ENCODE measurements around the gene SETDB2. TPM values are rescaled to one million over a fixed set of nuclear protein-coding genes. Genes with fewer than 3 reads are reported as not detected.
A peak's percentile ranks its signal among the peaks of the same experiment; 100 is the strongest.

Gene SETDB2
- total RNA-seq, 1 experiment from 2014 or later: 5.2 TPM

DNA sequence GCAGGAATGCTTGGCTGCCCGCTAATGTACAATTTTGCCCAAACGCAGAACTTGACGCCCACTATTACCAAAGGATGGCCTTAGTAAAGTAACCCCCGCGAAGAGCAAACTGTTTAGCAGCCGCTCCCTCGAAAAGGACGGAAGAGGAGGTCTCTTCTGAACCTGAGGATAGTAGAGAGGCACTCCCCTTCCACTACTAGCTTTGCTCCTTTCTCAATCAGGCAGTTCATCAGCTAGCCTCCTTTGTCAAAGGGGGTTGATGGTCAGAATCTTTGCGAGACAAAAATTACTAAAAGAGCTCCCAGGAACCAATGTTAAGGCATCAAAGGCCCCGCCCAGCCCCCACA lies 744 bp upstream of the SETDB2 start:
- ChIA-PET CTCF (interaction anchor here (0.6 to 1.1 kb wide), 2 partner anchors 10 to 15 kb away, joined by 3 to 4 read pairs; no protein-coding TSS in a partner anchor), RAD21 (ENCODE audit: low non-redundant PET in 1 of 2, low total read pairs in 2 of 2, uncharacterized antibody in 2 of 2, unreplicated experiment in 2 of 2) (no interaction called here), POLR2A (interaction anchor here (0.9 to 2.2 kb wide), 5 partner anchors 11 to 468 kb away, joined by 3 to 7 read pairs (median 5); partner anchors contain the start of gene FNDC3A)
- Histone ChIP-seq H3K4me1 (ENCODE audit: control insufficient read depth in 1 of 2, insufficient read depth in 2 of 2, low read length in 2 of 2) (peaks cover 16 to 21% of the 10 kb centered on the region in 2 experiments), H3K4me2 (ENCODE audit: low read length) (peak overlapping the region; percentile 86), H2AFZ (ENCODE audit: low read depth, low read length, poor library complexity, severe bottlenecking) (no peak overlapping the region), H3K4me3 (replicated peaks in 1 of 2; ENCODE audit: low read depth in 1 of 2, low read length in 2 of 2) (peak overlapping the region; percentile 72 to 76), H3K9me2 (ENCODE audit: insufficient read depth) (no peaks in the 10 kb centered on the region), H3K9ac (ENCODE audit: low read length) (peak overlapping the region; percentile 54), H3K27ac (ENCODE audit: low read depth, low read length) (peak overlapping the region; percentile 62), H3K27me3 (ENCODE audit: insufficient read depth, low read length) (no peaks in the 10 kb centered on the region), H3K79me2 (ENCODE audit: insufficient read depth, low read length) (peaks cover 20% of the 10 kb centered on the region), H4K20me1 (ENCODE audit: insufficient read depth) (no peaks in the 10 kb centered on the region), H3K9me3 (ENCODE audit: control insufficient read depth in 1 of 2, insufficient read depth in 1 of 2, low read depth in 1 of 2, low read length in 2 of 2) (no peaks in the 10 kb centered on the region), H3K36me3 (ENCODE audit: control insufficient read depth in 1 of 2, insufficient read depth in 2 of 2, low read length in 2 of 2) (no peaks in the 10 kb centered on the region)
- TSS peak; percentile 86 for BruUV-seq (replicated peaks)
- TF ChIP-seq EZH2 (IDR thresholded peaks at IDR 0.05) (no peak), ZFX (IDR thresholded peaks at IDR 0.05) (no peak), FOSL1 (IDR thresholded peaks at IDR 0.05; ENCODE audit: low read depth) (no peak), SIN3A (IDR thresholded peaks at IDR 0.05; ENCODE audit: low read depth) (0 out of 2 replicates have a peak, but pooled peaks have one; percentile 14), YY1 (IDR thresholded peaks at IDR 0.05; ENCODE audit: extremely low read depth, insufficient replicate concordance, low read depth, low read length) (no peak)
- TF ChIP-seq, protein P1, sequence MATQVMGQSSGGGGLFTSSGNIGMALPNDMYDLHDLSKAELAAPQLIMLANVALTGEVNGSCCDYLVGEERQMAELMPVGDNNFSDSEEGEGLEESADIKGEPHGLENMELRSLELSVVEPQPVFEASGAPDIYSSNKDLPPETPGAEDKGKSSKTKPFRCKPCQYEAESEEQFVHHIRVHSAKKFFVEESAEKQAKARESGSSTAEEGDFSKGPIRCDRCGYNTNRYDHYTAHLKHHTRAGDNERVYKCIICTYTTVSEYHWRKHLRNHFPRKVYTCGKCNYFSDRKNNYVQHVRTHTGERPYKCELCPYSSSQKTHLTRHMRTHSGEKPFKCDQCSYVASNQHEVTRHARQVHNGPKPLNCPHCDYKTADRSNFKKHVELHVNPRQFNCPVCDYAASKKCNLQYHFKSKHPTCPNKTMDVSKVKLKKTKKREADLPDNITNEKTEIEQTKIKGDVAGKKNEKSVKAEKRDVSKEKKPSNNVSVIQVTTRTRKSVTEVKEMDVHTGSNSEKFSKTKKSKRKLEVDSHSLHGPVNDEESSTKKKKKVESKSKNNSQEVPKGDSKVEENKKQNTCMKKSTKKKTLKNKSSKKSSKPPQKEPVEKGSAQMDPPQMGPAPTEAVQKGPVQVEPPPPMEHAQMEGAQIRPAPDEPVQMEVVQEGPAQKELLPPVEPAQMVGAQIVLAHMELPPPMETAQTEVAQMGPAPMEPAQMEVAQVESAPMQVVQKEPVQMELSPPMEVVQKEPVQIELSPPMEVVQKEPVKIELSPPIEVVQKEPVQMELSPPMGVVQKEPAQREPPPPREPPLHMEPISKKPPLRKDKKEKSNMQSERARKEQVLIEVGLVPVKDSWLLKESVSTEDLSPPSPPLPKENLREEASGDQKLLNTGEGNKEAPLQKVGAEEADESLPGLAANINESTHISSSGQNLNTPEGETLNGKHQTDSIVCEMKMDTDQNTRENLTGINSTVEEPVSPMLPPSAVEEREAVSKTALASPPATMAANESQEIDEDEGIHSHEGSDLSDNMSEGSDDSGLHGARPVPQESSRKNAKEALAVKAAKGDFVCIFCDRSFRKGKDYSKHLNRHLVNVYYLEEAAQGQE (IDR thresholded peaks at IDR 0.05; ENCODE audit: low read depth): no peak
- no peak for DNase-seq (ENCODE audit: low read depth, low spot score)
- intact Hi-C loops (cut with micrococcal nuclease): loop anchor here (10.0 kb wide), 1 partner anchor 161 kb away; no protein-coding TSS in a partner anchor
- no peak for ATAC-seq
